Measurements from ENCODE around the gene PLK1. TPM values are rescaled to one million over a fixed set of nuclear protein-coding genes. Genes with fewer than 3 reads are reported as not detected.
"Not testable (repeated sequence)": the region's sequence is repeated elsewhere in the genome, so short reads cannot be mapped to it uniquely, and the experiment has no call there.

PLK1 gene
- 35.2 TPM for total RNA-seq

DNA sequence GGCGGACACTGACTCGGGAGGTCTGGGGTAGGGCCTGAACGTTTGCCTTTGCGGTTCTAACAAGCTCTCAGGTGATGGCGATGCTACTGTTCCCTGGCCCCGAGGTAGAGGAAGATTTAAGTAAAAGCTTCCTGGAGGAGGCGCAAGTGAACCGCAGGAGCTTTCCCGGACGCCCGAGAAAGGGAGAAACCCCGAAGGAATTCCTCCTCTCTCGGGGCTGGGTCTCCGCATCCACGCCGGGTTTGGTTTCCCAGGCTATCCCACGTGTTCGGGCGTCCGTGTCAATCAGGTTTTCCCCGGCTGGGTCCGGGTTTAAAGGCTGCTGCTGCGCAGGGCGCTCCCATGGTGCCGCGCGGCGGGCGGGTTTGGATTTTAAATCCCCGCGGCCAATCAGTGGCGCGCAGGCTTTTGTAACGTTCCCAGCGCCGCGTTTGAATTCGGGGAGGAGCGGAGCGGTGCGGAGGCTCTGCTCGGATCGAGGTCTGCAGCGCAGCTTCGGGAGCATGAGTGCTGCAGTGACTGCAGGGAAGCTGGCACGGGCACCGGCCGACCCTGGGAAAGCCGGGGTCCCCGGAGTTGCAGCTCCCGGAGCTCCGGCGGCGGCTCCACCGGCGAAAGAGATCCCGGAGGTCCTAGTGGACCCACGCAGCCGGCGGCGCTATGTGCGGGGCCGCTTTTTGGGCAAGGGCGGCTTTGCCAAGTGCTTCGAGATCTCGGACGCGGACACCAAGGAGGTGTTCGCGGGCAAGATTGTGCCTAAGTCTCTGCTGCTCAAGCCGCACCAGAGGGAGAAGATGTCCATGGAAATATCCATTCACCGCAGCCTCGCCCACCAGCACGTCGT lies at the start of gene PLK1:
Gene PLK1 (plus strand): TSS at position 460 of the 844 bp plus-strand sequence. CDS start 44 bp downstream, at position 504.
- H3K9me3 ChIP-seq = no peaks in the 10 kb centered on the region
- peaks cover 4 to 10% of the 10 kb centered on the region in 2 donors for H3K4me1 ChIP-seq
- intact Hi-C loops (cut with DNase I) = loop anchor here (10.0 kb wide), 1 partner anchor 356 kb away; no protein-coding TSS in a partner anchor
- no peaks in the 10 kb centered on the region for H3K27me3 ChIP-seq
- H3K36me3 ChIP-seq = peaks cover 8 to 22% of the 10 kb centered on the region in 2 donors
- TF ChIP-seq, protein P1, sequence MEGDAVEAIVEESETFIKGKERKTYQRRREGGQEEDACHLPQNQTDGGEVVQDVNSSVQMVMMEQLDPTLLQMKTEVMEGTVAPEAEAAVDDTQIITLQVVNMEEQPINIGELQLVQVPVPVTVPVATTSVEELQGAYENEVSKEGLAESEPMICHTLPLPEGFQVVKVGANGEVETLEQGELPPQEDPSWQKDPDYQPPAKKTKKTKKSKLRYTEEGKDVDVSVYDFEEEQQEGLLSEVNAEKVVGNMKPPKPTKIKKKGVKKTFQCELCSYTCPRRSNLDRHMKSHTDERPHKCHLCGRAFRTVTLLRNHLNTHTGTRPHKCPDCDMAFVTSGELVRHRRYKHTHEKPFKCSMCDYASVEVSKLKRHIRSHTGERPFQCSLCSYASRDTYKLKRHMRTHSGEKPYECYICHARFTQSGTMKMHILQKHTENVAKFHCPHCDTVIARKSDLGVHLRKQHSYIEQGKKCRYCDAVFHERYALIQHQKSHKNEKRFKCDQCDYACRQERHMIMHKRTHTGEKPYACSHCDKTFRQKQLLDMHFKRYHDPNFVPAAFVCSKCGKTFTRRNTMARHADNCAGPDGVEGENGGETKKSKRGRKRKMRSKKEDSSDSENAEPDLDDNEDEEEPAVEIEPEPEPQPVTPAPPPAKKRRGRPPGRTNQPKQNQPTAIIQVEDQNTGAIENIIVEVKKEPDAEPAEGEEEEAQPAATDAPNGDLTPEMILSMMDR (IDR thresholded peaks at IDR 0.05) = peak in 2 of 3 experiments; percentile 14 to 50
- DNase-seq (ENCODE audit: low spot score in 2 of 2) = peak in 1 of 2 donors; percentile 79
- no peak within 1 kb of the TSS for H3K27ac ChIP-seq
- peak within 1 kb of the TSS; percentile 57 to 66 for H3K4me3 ChIP-seq

DNA sequence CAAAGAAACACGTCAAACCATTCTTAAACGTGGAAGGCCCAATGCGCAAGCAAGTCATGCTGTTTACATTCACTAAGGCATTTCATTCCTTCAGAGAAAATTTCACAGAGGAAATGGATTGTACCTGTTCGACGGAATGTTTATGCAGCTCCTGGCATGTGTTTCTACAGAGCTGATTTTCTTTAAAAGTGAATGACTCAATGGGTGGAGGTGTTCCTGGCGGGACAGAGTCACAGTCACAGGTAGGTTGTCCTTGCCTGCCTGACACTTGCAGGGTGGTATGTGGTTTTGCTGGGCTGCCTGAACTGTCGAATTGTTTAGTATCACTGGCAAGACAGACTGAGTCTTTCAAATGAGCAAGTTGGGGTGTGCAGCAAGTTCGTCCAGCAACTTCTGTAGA lies 49.2 kb upstream of the PLK1 start:
- H3K9me3 ChIP-seq = no peaks in the 10 kb centered on the region
- H3K27me3 ChIP-seq = no peaks in the 10 kb centered on the region
- no peak overlapping the region for H3K4me3 ChIP-seq
- no peak overlapping the region for H3K27ac ChIP-seq
- TF ChIP-seq, protein P1 (IDR thresholded peaks at IDR 0.05) = no peak
- intact Hi-C loops (cut with DNase I) = no loop called here
- no peak for DNase-seq (ENCODE audit: low spot score in 2 of 2)
- H3K4me1 ChIP-seq = no peaks in the 10 kb centered on the region
- H3K36me3 ChIP-seq = peaks cover 20 to 69% of the 10 kb centered on the region in 2 donors

DNA sequence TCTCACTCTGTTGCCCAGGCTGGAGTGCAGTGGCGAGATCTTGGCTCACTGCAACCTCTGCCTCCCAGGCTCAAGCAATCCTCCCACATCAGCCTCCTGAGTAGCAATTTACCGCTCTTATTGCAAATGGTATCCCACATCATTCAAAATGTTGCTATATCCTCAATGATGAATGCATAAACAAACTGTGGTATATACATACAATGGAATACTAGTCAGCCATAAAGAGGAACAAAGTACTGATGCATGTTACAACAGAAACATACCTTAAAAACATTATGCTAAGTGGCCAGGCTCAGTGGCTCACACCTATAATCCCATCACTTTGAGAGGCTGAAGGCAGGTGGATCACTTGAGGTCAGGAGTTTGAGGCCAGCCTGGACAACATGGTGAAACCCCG lies 46.8 kb upstream of the PLK1 start:
- H3K9me3 ChIP-seq; intact Hi-C loops (cut with DNase I); H3K4me3 ChIP-seq; H3K27me3 ChIP-seq; DNase-seq (ENCODE audit: low spot score in 2 of 2); H3K27ac ChIP-seq; H3K4me1 ChIP-seq: not testable (repeated sequence)
- peaks cover 14 to 61% of the 10 kb centered on the region in 2 donors for H3K36me3 ChIP-seq

DNA sequence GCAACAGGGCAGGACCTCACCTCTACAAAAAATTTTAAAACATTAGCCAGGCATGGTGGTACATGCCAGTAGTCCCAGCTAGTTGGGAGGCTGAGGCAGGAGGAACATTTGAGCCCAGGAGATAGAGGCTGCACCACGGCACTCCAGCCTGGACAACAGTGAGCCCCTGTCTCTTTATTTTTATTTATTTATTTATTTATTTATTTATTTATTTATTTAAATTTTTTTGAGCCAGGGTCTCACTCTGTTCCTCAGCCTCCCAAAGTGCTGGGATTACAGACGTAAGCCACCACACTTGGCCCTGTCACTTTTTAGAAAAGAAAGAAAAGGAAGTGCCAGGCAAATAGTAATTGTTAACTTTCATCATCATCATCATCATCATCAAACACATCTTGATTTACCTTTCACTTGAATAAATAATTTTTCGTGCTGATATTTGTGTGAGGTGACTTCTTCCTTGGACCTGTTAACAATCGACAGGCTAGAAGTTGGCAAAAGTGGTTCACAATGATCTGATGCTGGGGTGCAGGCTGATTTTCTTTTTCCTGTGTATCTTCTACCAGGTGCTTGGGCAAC lies 44.1 kb upstream of the PLK1 start:
- no peak overlapping the region for H3K27ac ChIP-seq
- no peak overlapping the region for H3K4me3 ChIP-seq
- intact Hi-C loops (cut with DNase I) = no loop called here
- TF ChIP-seq, protein P1 (IDR thresholded peaks at IDR 0.05) = no peak
- DNase-seq (ENCODE audit: low spot score in 2 of 2) = no peak
- no peaks in the 10 kb centered on the region for H3K4me1 ChIP-seq
- H3K27me3 ChIP-seq = no peaks in the 10 kb centered on the region
- peaks cover 8 to 47% of the 10 kb centered on the region in 2 donors for H3K36me3 ChIP-seq
- no peaks in the 10 kb centered on the region for H3K9me3 ChIP-seq

DNA sequence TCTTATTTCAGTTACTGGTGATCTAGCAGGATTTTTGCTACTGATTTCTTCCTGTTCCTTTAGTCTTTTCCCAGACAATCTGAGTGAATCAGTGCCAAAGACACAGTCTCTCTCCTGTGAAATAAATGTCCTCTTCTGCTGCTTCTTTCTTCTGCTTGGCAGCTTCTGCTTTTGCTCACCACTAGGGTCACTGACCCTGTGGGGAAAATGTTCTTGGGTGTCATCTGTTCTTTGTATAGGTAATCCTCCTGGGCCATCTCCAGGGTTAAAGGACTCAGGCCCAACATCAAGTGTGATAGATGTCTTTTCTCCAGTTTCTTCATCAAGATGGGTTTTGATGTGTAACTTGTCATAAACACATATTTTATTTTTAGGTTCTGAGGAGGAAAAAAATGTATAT lies 42.7 kb upstream of the PLK1 start:
- no peaks in the 10 kb centered on the region for H3K9me3 ChIP-seq
- H3K4me3 ChIP-seq = no peak overlapping the region
- intact Hi-C loops (cut with DNase I) = no loop called here
- TF ChIP-seq, protein P1 (IDR thresholded peaks at IDR 0.05) = no peak
- DNase-seq (ENCODE audit: low spot score in 2 of 2) = no peak
- H3K27ac ChIP-seq = no peak overlapping the region
- H3K4me1 ChIP-seq = peaks cover 5 to 8% of the 10 kb centered on the region in 2 donors
- peaks cover 3 to 41% of the 10 kb centered on the region in 2 donors for H3K36me3 ChIP-seq
- H3K27me3 ChIP-seq = no peaks in the 10 kb centered on the region

DNA sequence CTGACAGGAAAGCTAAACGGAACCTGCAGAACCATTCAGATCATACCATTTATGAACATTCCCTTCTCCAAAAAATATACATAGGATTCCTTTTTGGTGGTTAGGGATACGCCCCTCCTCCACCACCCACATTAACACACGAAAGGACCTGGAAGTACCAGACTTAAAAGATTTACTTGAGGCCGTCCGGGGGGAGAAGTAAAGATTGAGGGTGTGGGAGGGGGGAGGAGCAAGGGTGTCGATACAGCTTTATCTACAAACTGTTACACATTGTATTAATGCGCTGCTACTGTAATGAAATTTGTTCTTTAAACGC lies 38.1 kb upstream of the PLK1 start:
- TF ChIP-seq, protein P1 (IDR thresholded peaks at IDR 0.05) = no peak
- intact Hi-C loops (cut with DNase I) = loop anchor here (2.0 to 10.0 kb wide), 6 partner anchors 84 to 1472 kb away; partner anchors contain the start of genes ARHGAP17, COG7, EARS2 and LCMT1
- DNase-seq (ENCODE audit: low spot score in 2 of 2) = no peak

More for the DNA sequence above, 38.1 kb upstream of the PLK1 start:
- Histone ChIP-seq H3K9me3 (no peaks in the 10 kb centered on the region), H3K27ac (peak overlapping the region; percentile 72 to 86), H3K4me3 (peak overlapping the region; percentile 64 to 99), H3K4me1 (peaks cover 5 to 18% of the 10 kb centered on the region in 2 donors), H3K36me3 (peaks cover 17 to 34% of the 10 kb centered on the region in 2 donors), H3K27me3 (no peaks in the 10 kb centered on the region)
